Esophagus (tissue), 2 donors: ENCODE data around the gene TEX2. TPM values are rescaled to one million over a fixed set of nuclear protein-coding genes. Genes with fewer than 3 reads are reported as not detected.

Source experiments
- H3K27ac ChIP-seq, 2 donors: one replicate each; pipeline ENCODE4 v1.5.1; 2013; ENCODE audit warnings: low read depth in 2 of 2, mild to moderate bottlenecking in 2 of 2, inconsistent platforms in 1 of 2, low read length in 1 of 2, moderate library complexity in 1 of 2
- H3K27me3 ChIP-seq, 2 donors: one replicate each; pipeline ENCODE4 v1.6.1; 2013; ENCODE audit warnings: low read length in 2 of 2, control low read depth in 1 of 2, mild to moderate bottlenecking in 1 of 2; ENCODE audit not compliant: insufficient read depth in 2 of 2, control insufficient read depth in 1 of 2
- H3K36me3 ChIP-seq, 2 donors: one replicate each; pipeline ENCODE4 v1.6.1; 2013; ENCODE audit warnings: low read length in 1 of 2; ENCODE audit not compliant: control insufficient read depth in 2 of 2, insufficient read depth in 2 of 2
- H3K4me1 ChIP-seq, 2 donors: one replicate each; pipeline ENCODE4 v1.6.1; 2013; ENCODE audit warnings: low read length in 1 of 2; ENCODE audit not compliant: control insufficient read depth in 2 of 2, insufficient read depth in 2 of 2
- H3K4me3 ChIP-seq, 2 donors: one replicate each; pipeline ENCODE4 v1.5.1; 2013; ENCODE audit warnings: low read length in 2 of 2, mild to moderate bottlenecking in 2 of 2, low read depth in 1 of 2, moderate library complexity in 1 of 2
- H3K9me3 ChIP-seq, 2 donors: one replicate each; pipeline ENCODE4 v1.6.1; 2013; ENCODE audit warnings: mild to moderate bottlenecking in 2 of 2, low read depth in 1 of 2, low read length in 1 of 2, moderate library complexity in 1 of 2; ENCODE audit not compliant: control insufficient read depth in 2 of 2, insufficient read depth in 1 of 2
- WGBS, 2 donors: extraction: QIAGEN DNeasy Blood & Tissue Kit; methylation state at CpG; one replicate each; pipeline ENCODE4 v1.1.7; 2013; 5-methylcytosine and 5-hydroxymethylcytosine counted together
- polyA plus RNA-seq, 2 donors: library from polyadenylated mRNA; stranded (reverse); fragments of 200-250 nt; gene quantifications; one replicate each; pipeline ENCODE4 v1.2.3, GENCODE V29; 2013
- donor health status: healthy with polysubstance abuse.
- donor health status: Bipolar disorder and iron deficiency.

Gene TEX2
- polyA plus RNA-seq, 2 donors, result 7.9 to 10.6 TPM

DNA sequence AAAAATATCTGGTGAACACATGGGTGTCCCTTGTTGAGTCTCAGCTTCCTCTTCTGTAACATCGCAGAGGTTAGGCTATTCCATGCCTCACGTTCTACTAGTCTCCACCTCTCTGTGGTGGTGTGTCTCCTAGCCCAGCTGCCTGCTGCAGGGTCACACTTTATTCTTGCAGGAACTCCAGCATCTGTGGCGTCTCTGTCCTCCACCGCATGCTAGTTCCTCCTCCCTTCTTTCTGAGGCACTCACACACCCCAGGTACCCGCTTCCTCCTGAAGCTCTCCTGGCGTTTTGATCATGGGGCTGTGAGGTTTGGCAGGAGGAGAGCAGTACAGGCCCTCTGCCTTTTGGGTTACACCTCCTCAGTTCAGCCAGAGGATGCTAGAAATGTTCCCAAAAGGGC is 9.9 kb upstream of the TEX2 start:
- no peaks in the 10 kb centered on the region for H3K36me3 ChIP-seq
- H3K4me3 ChIP-seq, result no peak overlapping the region
- no peaks in the 10 kb centered on the region for H3K9me3 ChIP-seq
- H3K27ac ChIP-seq, result no peak overlapping the region
- no peaks in the 10 kb centered on the region for H3K4me1 ChIP-seq
- H3K27me3 ChIP-seq, result no peaks in the 10 kb centered on the region
- WGBS, 2 donors, result 78 to 82% methylated on average over 6 of the region's 6 CpGs

- 60 to 69% methylated on average over 6 of the region's 6 CpGs for WGBS, 2 donors
- Histone ChIP-seq H3K27me3 (no peaks in the 10 kb centered on the region), H3K4me1 (no peaks in the 10 kb centered on the region), H3K36me3 (no peaks in the 10 kb centered on the region), H3K4me3 (no peak overlapping the region), H3K27ac (no peak overlapping the region), H3K9me3 (no peaks in the 10 kb centered on the region)
Observed at GRCh38 chr17:64270885-64271284, 7.8 kb upstream of the TEX2 start.

- Histone ChIP-seq H3K4me3 (no peak overlapping the region), H3K9me3 (no peaks in the 10 kb centered on the region), H3K27ac (no peak overlapping the region), H3K36me3 (no peaks in the 10 kb centered on the region), H3K4me1 (no peaks in the 10 kb centered on the region), H3K27me3 (no peaks in the 10 kb centered on the region)
- WGBS, 2 donors, result 70 to 74% methylated on average over 7 of the region's 7 CpGs
Observed at GRCh38 chr17:64269687-64270649, 6.9 kb upstream of the TEX2 start.

DNA sequence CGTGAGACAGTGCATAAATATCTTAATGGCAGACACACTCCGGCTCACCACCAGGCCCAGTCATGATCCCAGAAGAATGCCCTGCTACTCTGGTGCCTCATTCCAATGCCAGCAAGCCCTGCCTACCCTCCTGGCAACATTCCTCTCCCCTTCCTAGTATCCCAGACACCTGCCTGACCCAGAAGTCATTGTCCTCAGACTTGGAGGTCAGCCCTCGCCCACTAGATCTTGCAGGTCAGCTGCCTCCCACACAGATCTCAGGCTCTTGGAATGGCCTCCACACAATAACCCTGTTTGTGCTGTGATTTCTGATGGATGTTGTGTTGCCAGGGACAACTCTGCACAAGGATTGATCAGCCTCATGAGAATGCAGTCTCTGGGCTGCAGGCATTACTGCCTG is 1.8 kb upstream of the TEX2 start:
- Histone ChIP-seq H3K4me3 (no peak overlapping the region), H3K9me3 (no peaks in the 10 kb centered on the region), H3K27ac (no peak overlapping the region), H3K27me3 (no peaks in the 10 kb centered on the region), H3K4me1 (peaks cover 0 to 9% of the 10 kb centered on the region in 2 donors), H3K36me3 (no peaks in the 10 kb centered on the region)
- WGBS, 2 donors, result 64 to 68% methylated on average over 3 of the region's 3 CpGs

DNA sequence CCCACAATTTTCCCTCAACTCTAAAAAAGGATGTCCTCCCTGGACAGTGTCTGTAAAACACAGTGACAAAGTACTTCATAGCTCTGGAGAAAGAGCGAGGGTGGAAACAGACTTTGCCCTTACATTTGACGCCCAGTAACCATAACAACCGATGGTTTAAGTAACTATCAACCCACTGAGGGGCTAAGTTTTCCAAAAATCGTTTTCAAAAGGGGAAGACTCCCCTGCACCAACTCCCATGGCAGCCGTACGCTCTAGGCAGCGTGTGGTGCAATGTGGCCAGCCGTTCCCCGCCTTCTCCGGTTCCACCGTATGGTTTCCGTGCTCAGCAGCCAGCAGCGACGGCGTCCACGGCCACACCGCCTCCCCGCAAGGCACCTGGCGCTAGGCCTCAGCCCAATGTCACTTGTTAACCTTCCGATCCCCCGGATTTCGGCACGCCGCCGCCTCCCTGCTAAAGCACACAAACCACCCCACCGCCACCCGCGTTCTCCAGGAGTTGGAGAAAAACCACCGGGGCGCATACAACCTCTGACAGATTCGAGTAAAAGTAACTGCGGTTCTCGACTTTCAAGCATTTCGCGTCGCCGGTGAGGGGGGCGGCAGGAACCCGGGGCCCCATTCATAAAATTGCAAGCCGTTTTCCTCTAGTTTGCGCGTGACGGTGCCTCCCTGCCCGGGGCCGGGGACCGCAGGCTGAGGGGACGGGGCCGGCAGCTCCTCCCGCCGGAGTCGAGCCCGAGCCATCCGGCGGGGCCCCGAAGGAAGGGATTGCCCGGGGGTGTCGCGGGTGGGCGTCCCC is 661 bp downstream of the TEX2 start:
- peaks cover 0 to 10% of the 10 kb centered on the region in 2 donors for H3K4me1 ChIP-seq
- H3K36me3 ChIP-seq, result no peaks in the 10 kb centered on the region
- H3K27me3 ChIP-seq, result no peaks in the 10 kb centered on the region
- H3K27ac ChIP-seq, result peak overlapping the region; percentile 93 to 94
- peak overlapping the region; percentile 91 to 96 for H3K4me3 ChIP-seq
- H3K9me3 ChIP-seq, result no peaks in the 10 kb centered on the region
- WGBS, 2 donors, result 1% methylated on average over 55 to 59 of the region's 59 CpGs

- H3K27me3 ChIP-seq, result no peaks in the 10 kb centered on the region
Observed at GRCh38 chr17:64261417-64262145, 1.5 kb downstream of the TEX2 start.

GRCh38 chr17:64260886-64261285 is 2.2 kb downstream of the TEX2 start:
- Histone ChIP-seq H3K4me3 (no peak overlapping the region), H3K27ac (no peak overlapping the region), H3K4me1 (peaks cover 0 to 10% of the 10 kb centered on the region in 2 donors), H3K36me3 (no peaks in the 10 kb centered on the region), H3K27me3 (no peaks in the 10 kb centered on the region), H3K9me3 (no peaks in the 10 kb centered on the region)
- 54 to 60% methylated on average over 1 of the region's 1 CpG for WGBS, 2 donors

More at GRCh38 chr17:64261417-64262145, 1.5 kb downstream of the TEX2 start:
- Histone ChIP-seq H3K4me3 (peak overlapping the region; percentile 91 to 96), H3K27ac (peak overlapping the region; percentile 93 to 94), H3K9me3 (no peaks in the 10 kb centered on the region), H3K4me1 (peaks cover 0 to 10% of the 10 kb centered on the region in 2 donors), H3K36me3 (no peaks in the 10 kb centered on the region)
- WGBS, 2 donors, result 50 to 60% methylated on average over 6 of the region's 6 CpGs

GRCh38 chr17:64259922-64260321 is 3.1 kb downstream of the TEX2 start:
- Histone ChIP-seq H3K27me3 (no peaks in the 10 kb centered on the region), H3K27ac (no peak overlapping the region), H3K4me3 (no peak overlapping the region), H3K9me3 (no peaks in the 10 kb centered on the region), H3K4me1 (peaks cover 0 to 10% of the 10 kb centered on the region in 2 donors), H3K36me3 (no peaks in the 10 kb centered on the region)
- 41 to 48% methylated on average over 3 of the region's 3 CpGs for WGBS, 2 donors

DNA sequence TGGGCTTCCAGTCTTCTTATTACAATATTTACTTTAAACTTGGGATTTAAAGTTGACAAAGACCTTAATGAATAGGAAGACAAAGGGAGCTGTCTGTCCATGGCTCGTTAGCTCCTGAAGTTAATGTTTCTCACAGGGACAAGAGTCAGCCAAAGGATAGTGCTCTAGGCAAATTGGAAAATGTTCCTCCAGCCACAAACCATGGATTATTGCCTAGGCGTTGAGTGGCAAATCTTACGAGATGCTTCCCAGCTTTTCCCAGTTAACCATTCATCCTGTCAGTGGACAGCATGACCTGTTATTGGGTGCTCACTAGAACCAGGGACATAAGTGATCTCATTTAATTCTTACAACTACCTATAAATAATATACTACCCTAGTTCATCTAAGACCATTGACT is 3.6 kb downstream of the TEX2 start:
- no peaks in the 10 kb centered on the region for H3K9me3 ChIP-seq
- H3K4me1 ChIP-seq, result peaks cover 0 to 10% of the 10 kb centered on the region in 2 donors
- no peaks in the 10 kb centered on the region for H3K27me3 ChIP-seq
- 52 to 73% methylated on average over 3 of the region's 3 CpGs for whole genome bisulfite sequencing, 2 donors
- H3K36me3 ChIP-seq, result no peaks in the 10 kb centered on the region
- no peak overlapping the region for H3K4me3 ChIP-seq
- no peak overlapping the region for H3K27ac ChIP-seq
